HG03139 (cell line): ENCODE results near the gene ZNF275.
"Not testable (repeated sequence)": the region's sequence is repeated elsewhere in the genome, so short reads cannot be mapped to it uniquely, and the experiment has no call there.

Experiments used
- ATAC-seq: cut with Tn5 transposase; IDR thresholded peaks from one replicate; pipeline ENCODE4 v1.9.1; 2021; ENCODE audit not compliant: unreplicated experiment

Gene ZNF275

GRCh38 chrX:153333821-153334653, at the start of gene ZNF275:
Gene ZNF275 (plus strand): TSS chrX:153334153. CDS start chrX:153336680, 2,527 bp downstream.
- ATAC-seq = peak; percentile 93

- not testable (repeated sequence) for ATAC-seq
These were observed 48.3 kb upstream of the ZNF275 start for GRCh38 chrX:153285678-153286077.

GRCh38 chrX:153288807-153289206, 45.1 kb upstream of the ZNF275 start:
- ATAC-seq = not testable (repeated sequence)

GRCh38 chrX:153293485-153294071, 40.4 kb upstream of the ZNF275 start:
- not testable (repeated sequence) for ATAC-seq

GRCh38 chrX:153297376-153297775, 36.6 kb upstream of the ZNF275 start:
- ATAC-seq = no peak

- no peak for ATAC-seq
These were observed 34.1 kb upstream of the ZNF275 start for GRCh38 chrX:153299855-153300254.

- no peak for ATAC-seq
These were observed 32.2 kb upstream of the ZNF275 start for GRCh38 chrX:153301746-153302145.

GRCh38 chrX:153302796-153303195, 31.2 kb upstream of the ZNF275 start:
- no peak for ATAC-seq

- no peak for ATAC-seq
These were observed 30.4 kb upstream of the ZNF275 start for GRCh38 chrX:153303276-153304262.

- no peak for ATAC-seq
These were observed 28.8 kb upstream of the ZNF275 start for GRCh38 chrX:153304988-153305736.

- ATAC-seq = no peak
These were observed 28.0 kb upstream of the ZNF275 start for GRCh38 chrX:153305972-153306371.

GRCh38 chrX:153306527-153307115, 27.3 kb upstream of the ZNF275 start:
- ATAC-seq = no peak

- no peak for ATAC-seq
These were observed 26.4 kb upstream of the ZNF275 start for GRCh38 chrX:153307276-153308178.

GRCh38 chrX:153310901-153311300, 23.1 kb upstream of the ZNF275 start:
- ATAC-seq = no peak

- ATAC-seq = no peak
These were observed 21.9 kb upstream of the ZNF275 start for GRCh38 chrX:153312041-153312440.

GRCh38 chrX:153312842-153313241, 21.1 kb upstream of the ZNF275 start:
- ATAC-seq = no peak

GRCh38 chrX:153317306-153317705, 16.6 kb upstream of the ZNF275 start:
- no peak for ATAC-seq

- ATAC-seq = no peak
These were observed 15.8 kb upstream of the ZNF275 start for GRCh38 chrX:153317996-153318722.
